IMR-90 (cell line): ENCODE data around the gene SLC22A15. TPM values are rescaled to one million over a fixed set of nuclear protein-coding genes. Genes with fewer than 3 reads are reported as not detected.

Experiments used
- ATAC-seq: fragments of 200-7000 bp; cut with Tn5 transposase; 2 replicates; pipeline ENCODE4 v1.9.1; 2020; ENCODE audit warnings: low read depth, mild to moderate bottlenecking, moderate library complexity
- BruUV-seq: library from RNA; stranded (reverse); fragments of 400-500 nt; replicated peaks from 2 replicates; lab custom pipeline; 2021; lab: Mats Ljungman, UMichigan
- CTCF ChIA-PET: fragments of 300-600 bp; formaldehyde crosslinking; extraction: SDS; loops from one replicate; lab custom pipeline; 2021; ENCODE audit warnings: antibody characterized with exemption; lab: Yijun Ruan, JAX
- POLR2A ChIA-PET: fragments of 300-600 bp; sonication (Branson Sonifier 250); formaldehyde crosslinking; loops from one replicate; lab custom pipeline; 2022; ENCODE audit warnings: antibody characterized with exemption; ENCODE audit not compliant: unreplicated experiment; lab: Charles Lee
- DNase-seq: peaks from one replicate; pipeline ENCODE4 v3.0.0; 2013
- H2AFZ ChIP-seq: replicated peaks from 2 replicates; pipeline ENCODE3; 2013; ENCODE audit warnings: low read length, mild to moderate bottlenecking; ENCODE audit not compliant: poor library complexity
- H2AK5ac ChIP-seq: 2 replicates; pipeline ENCODE4 v1.6.1; 2013; ENCODE audit warnings: low read depth, low read length, inconsistent platforms
- H2AK9ac ChIP-seq: replicated peaks from 2 replicates; pipeline ENCODE3; 2013; ENCODE audit warnings: mild to moderate bottlenecking, low read depth, low read length, moderate library complexity; ENCODE audit not compliant: poor library complexity
- H2BK120ac ChIP-seq: 2 replicates; pipeline ENCODE4 v1.6.1; 2013; ENCODE audit warnings: low read depth, low read length, inconsistent platforms
- H2BK15ac ChIP-seq: 3 replicates; pipeline ENCODE4 v1.6.1; 2013; ENCODE audit warnings: low read depth, low read length, inconsistent platforms
- H2BK20ac ChIP-seq: 2 replicates; pipeline ENCODE4 v1.6.1; 2013; ENCODE audit warnings: low read depth, mild to moderate bottlenecking, inconsistent platforms, low read length, moderate library complexity
- H2BK5ac ChIP-seq: 2 replicates; pipeline ENCODE4 v1.6.1; 2013; ENCODE audit warnings: mild to moderate bottlenecking, low read depth, low read length, inconsistent platforms; ENCODE audit not compliant: poor library complexity, severe bottlenecking
- H3K14ac ChIP-seq: replicated peaks from 2 replicates; pipeline ENCODE4 v1.6.1; 2013; ENCODE audit warnings: low read depth, low read length, inconsistent platforms
- H3K18ac ChIP-seq: 2 replicates; pipeline ENCODE4 v1.6.1; 2013; ENCODE audit warnings: low read depth, low read length, control low read depth
- H3K23ac ChIP-seq: 2 replicates; pipeline ENCODE4 v1.6.1; 2013; ENCODE audit warnings: low read depth, low read length, inconsistent platforms
- H3K27ac ChIP-seq: 2 replicates; pipeline ENCODE4 v1.5.1; 2013; ENCODE audit warnings: mild to moderate bottlenecking, control low read depth, low read length; ENCODE audit not compliant: insufficient read depth
- H3K27me3 ChIP-seq: 2 replicates; pipeline ENCODE4 v1.6.1; 2013; ENCODE audit warnings: low read length; ENCODE audit not compliant: control insufficient read depth, insufficient read depth
- H3K36me3 ChIP-seq: 2 replicates; pipeline ENCODE4 v1.6.1; 2013; ENCODE audit warnings: low read length, mixed read lengths; ENCODE audit not compliant: control insufficient read depth, insufficient read depth
- H3K4ac ChIP-seq: 2 replicates; pipeline ENCODE4 v1.6.1; 2013; ENCODE audit warnings: low read depth, low read length, inconsistent platforms
- H3K4me1 ChIP-seq: 2 replicates; pipeline ENCODE4 v1.6.1; 2013; ENCODE audit warnings: low read length, mixed read lengths; ENCODE audit not compliant: control insufficient read depth, insufficient read depth
- H3K4me2 ChIP-seq: 2 replicates; pipeline ENCODE4 v1.6.1; 2013; ENCODE audit warnings: low read depth, mild to moderate bottlenecking, control low read depth, low read length, moderate library complexity
- H3K4me3 ChIP-seq: 2 replicates; pipeline ENCODE4 v1.5.1; 2013; ENCODE audit warnings: low read depth, mild to moderate bottlenecking, control low read depth, low read length, moderate library complexity; ENCODE audit not compliant: insufficient read depth
- H3K56ac ChIP-seq: 2 replicates; pipeline ENCODE4 v1.6.1; 2013; ENCODE audit warnings: low read length, inconsistent platforms; ENCODE audit not compliant: insufficient read depth; ENCODE audit errors: extremely low read depth
- H3K79me1 ChIP-seq, 2 experiments: 2 replicates each; pipeline ENCODE4 v1.6.1; 2013; ENCODE audit warnings: low read length in 2 of 2, inconsistent platforms in 1 of 2, low read depth in 1 of 2
- H3K9ac ChIP-seq: 2 replicates; pipeline ENCODE4 v1.6.1; 2013; ENCODE audit warnings: low read depth, low read length, control low read depth
- H3K9me1 ChIP-seq: 2 replicates; pipeline ENCODE4 v1.6.1; 2013; ENCODE audit warnings: low read length, inconsistent platforms; ENCODE audit not compliant: insufficient read depth
- H3K9me3 ChIP-seq: 2 replicates; pipeline ENCODE4 v1.6.1; 2013; ENCODE audit warnings: low read length; ENCODE audit not compliant: control insufficient read depth, insufficient read depth
- H4K20me1 ChIP-seq: 2 replicates; pipeline ENCODE4 v1.6.1; 2013; ENCODE audit warnings: low read length, inconsistent platforms; ENCODE audit not compliant: insufficient read depth
- H4K5ac ChIP-seq: 2 replicates; pipeline ENCODE4 v1.6.1; 2013; ENCODE audit warnings: mild to moderate bottlenecking, low read depth, low read length, control low read depth
- H4K8ac ChIP-seq, 2 experiments: 2 replicates each; pipeline ENCODE4 v1.6.1; 2013; ENCODE audit warnings: low read depth in 2 of 2, low read length in 2 of 2, control low read depth in 1 of 2, inconsistent platforms in 1 of 2
- H4K91ac ChIP-seq: 2 replicates; pipeline ENCODE4 v1.6.1; 2013; ENCODE audit warnings: low read depth, low read length, inconsistent platforms; ENCODE audit not compliant: insufficient read depth
- BHLHE40 ChIP-seq: fragments of 150-350 bp; IDR thresholded peaks from 2 replicates; pipeline ENCODE4 v1.6.1; 2016; ENCODE audit warnings: mild to moderate bottlenecking, low read depth, low read length
- CEBPB ChIP-seq: IDR thresholded peaks from 2 replicates; pipeline ENCODE4 v1.6.1; 2012; ENCODE audit warnings: low read depth, low read length, improper control_type of control experiment
- CHD1 ChIP-seq: IDR thresholded peaks from 2 replicates; pipeline ENCODE4 v1.6.1; 2012; ENCODE audit warnings: low read depth, low read length, improper control_type of control experiment
- CTCF ChIP-seq: conservative IDR thresholded peaks from 2 replicates; pipeline ENCODE4 v1.5.1; 2012; ENCODE audit warnings: mild to moderate bottlenecking, low read depth, low read length, improper control_type of control experiment
- ELK1 ChIP-seq: fragments of 150-350 bp; IDR thresholded peaks from 2 replicates; pipeline ENCODE4 v1.6.1; 2016; ENCODE audit warnings: low read depth, mild to moderate bottlenecking, low read length, moderate library complexity, borderline replicate concordance
- FOS ChIP-seq: fragments of 150-350 bp; IDR thresholded peaks from 2 replicates; pipeline ENCODE4 v1.6.1; 2016; ENCODE audit warnings: low read depth, low read length
- MAFK ChIP-seq: IDR thresholded peaks from 2 replicates; pipeline ENCODE4 v1.6.1; 2012; ENCODE audit warnings: low read depth, low read length, improper control_type of control experiment
- MAZ ChIP-seq: IDR thresholded peaks from 2 replicates; pipeline ENCODE4 v1.6.1; 2012; ENCODE audit warnings: low read depth, mild to moderate bottlenecking, low read length, improper control_type of control experiment, moderate library complexity, borderline replicate concordance
- MXI1 ChIP-seq: IDR thresholded peaks from 2 replicates; pipeline ENCODE4 v1.6.1; 2012; ENCODE audit warnings: low read depth, mild to moderate bottlenecking, low read length, moderate library complexity, borderline replicate concordance
- NFE2L2 ChIP-seq: fragments of 150-350 bp; IDR thresholded peaks from 2 replicates; pipeline ENCODE4 v1.6.1; 2016; ENCODE audit warnings: low read depth, mild to moderate bottlenecking, low read length
- POLR2A ChIP-seq: IDR thresholded peaks from 2 replicates; pipeline ENCODE4 v1.6.1; 2012; ENCODE audit warnings: mild to moderate bottlenecking, low read depth, low read length
- RAD21 ChIP-seq: IDR thresholded peaks from 2 replicates; pipeline ENCODE4 v1.6.1; 2012; ENCODE audit warnings: low read length, improper control_type of control experiment
- RCOR1 ChIP-seq: IDR thresholded peaks from 2 replicates; pipeline ENCODE4 v1.6.1; 2012; ENCODE audit warnings: mild to moderate bottlenecking, low read length, improper control_type of control experiment; ENCODE audit not compliant: insufficient replicate concordance
- SMC3 ChIP-seq: fragments of 150-350 bp; IDR thresholded peaks from 2 replicates; pipeline ENCODE4 v1.6.1; 2016; ENCODE audit warnings: low read depth, mild to moderate bottlenecking, antibody characterized with exemption, low read length, moderate library complexity
- USF2 ChIP-seq: fragments of 150-350 bp; IDR thresholded peaks from 2 replicates; pipeline ENCODE4 v1.6.1; 2017; ENCODE audit warnings: mild to moderate bottlenecking, antibody characterized with exemption, low read length, low read depth
- WGBS, 2 experiments: methylation state at CpG; one replicate each; pipeline versions ENCODE4 v1.1.5 to v1.1.7; 2013; ENCODE audit warnings: missing lambda C conversion rate in 2 of 2; ENCODE audit not compliant: insufficient read length in 1 of 2; ENCODE audit errors: extremely low coverage in 2 of 2; 5-methylcytosine and 5-hydroxymethylcytosine counted together
- dilution Hi-C: fragments of 300-500 bp; cut with HindIII; formaldehyde crosslinking; loops from one replicate; pipeline ENCODE4 v1.14.3; 2018; ENCODE audit warnings: low sequenced_read_pairs; ENCODE audit not compliant: unreplicated experiment
- in situ Hi-C: fragments of 300-500 bp; cut with MboI; formaldehyde crosslinking; loops from 3 replicates; pipeline ENCODE4 v1.14.3; 2019; ENCODE audit warnings: low sequenced_read_pairs, inconsistent platforms, mixed read lengths
- intact Hi-C: fragments of 100-400 bp; cut with micrococcal nuclease; formaldehyde crosslinking; loops from 2 replicates; pipeline ENCODE4 v1.10.0; 2022
- polyA plus RNA-seq, 3 experiments: library from polyadenylated mRNA; depleted of rRNA; stranded (reverse); fragments of >200 nt; gene quantifications; 2 replicates each; pipeline ENCODE4 v1.2.3, GENCODE V29; 2012; ENCODE audit warnings: low replicate concordance in 1 of 3
- total RNA-seq: library from RNA; depleted of rRNA; stranded (reverse); fragments of >200 nt; gene quantifications from 2 replicates; pipeline ENCODE4 v1.2.3, GENCODE V29; 2012

SLC22A15 gene
- total and polyA plus RNA-seq, 2 of the 4 experiments (the other 2 are of a cell fraction) = under 0.01 to 0.02 TPM

- CTCF ChIA-PET = no interaction called here
- intact Hi-C loops (no loop called here), dilution Hi-C loops (no loop called here), in situ Hi-C loops (no loop called here)
- POLR2A ChIA-PET = no interaction called here
- H3K9ac ChIP-seq = no peak overlapping the region
- H3K9me1 ChIP-seq = no peaks in the 10 kb centered on the region
- H2BK5ac ChIP-seq = no peak overlapping the region
- H3K4me1 ChIP-seq = no peaks in the 10 kb centered on the region
- H3K27ac ChIP-seq = no peak overlapping the region
- H3K36me3 ChIP-seq = no peaks in the 10 kb centered on the region
- no peak overlapping the region for H4K8ac ChIP-seq
- ATAC-seq (no peak), DNase-seq (no peak)
- H2BK15ac ChIP-seq = no peak overlapping the region
- H2AFZ ChIP-seq = no peak overlapping the region
- no TSS peak for BruUV-seq
- no peak overlapping the region for H3K4ac ChIP-seq
- WGBS, 2 experiments = no CpG with 5 or more reads among the region's 3 CpGs
- no peak overlapping the region for H2BK20ac ChIP-seq
- no peak overlapping the region for H3K23ac ChIP-seq
- no peaks in the 10 kb centered on the region for H3K79me1 ChIP-seq
- no peaks in the 10 kb centered on the region for H3K9me3 ChIP-seq
- no peak overlapping the region for H3K18ac ChIP-seq
- no peak overlapping the region for H2BK120ac ChIP-seq
- H3K14ac ChIP-seq = no peak overlapping the region
- no peak overlapping the region for H3K56ac ChIP-seq
- no peak overlapping the region for H4K5ac ChIP-seq
- H2AK9ac ChIP-seq = no peak overlapping the region
- H4K20me1 ChIP-seq = no peaks in the 10 kb centered on the region
- TF ChIP-seq POLR2A = no peak
- TF ChIP-seq MXI1 = no peak
- no peak for TF ChIP-seq CHD1
- no peak for TF ChIP-seq RCOR1
- no peak for TF ChIP-seq FOS
- TF ChIP-seq ELK1 = no peak
- no peak for TF ChIP-seq SMC3
- TF ChIP-seq BHLHE40 = no peak
- no peak for TF ChIP-seq USF2
- no peak for TF ChIP-seq NFE2L2
- TF ChIP-seq MAZ = no peak
- no peak for TF ChIP-seq CTCF
- no peak for TF ChIP-seq CEBPB
- TF ChIP-seq MAFK = no peak
- TF ChIP-seq RAD21 = no peak
- no peaks in the 10 kb centered on the region for H3K27me3 ChIP-seq
- H3K4me3 ChIP-seq = no peak overlapping the region
- H2AK5ac ChIP-seq = no peak overlapping the region
- no peak overlapping the region for H4K91ac ChIP-seq
- H3K4me2 ChIP-seq = no peak overlapping the region
These were observed 30.2 kb downstream of the SLC22A15 start for GRCh38 chr1:116006486-116006964.
